Natural killer cell (primary cell): Measurements from ENCODE around the gene THSD7B. TPM values are rescaled to one million over a fixed set of nuclear protein-coding genes. Genes with fewer than 3 reads are reported as not detected.

ENCODE experiments used
- ATAC-seq, 3 donors: fragments of 150-1000 bp in 2 of 3; fragments of 200-7000 bp in 1 of 3; cut with Tn5 transposase; 1 replicate in 1 of 3; 2 replicates in 2 of 3; pipeline ENCODE4 v1.10.0; 2021; ENCODE audit warnings: mild to moderate bottlenecking in 2 of 3, moderate library complexity in 2 of 3
- DNase-seq, 2 donors: peaks; one replicate each; pipeline versions ENCODE4 v3.0.0 to v3.0.0-alpha.2; 2013 to 2021; ENCODE audit warnings: mixed read lengths in 1 of 2
- H3K27ac ChIP-seq: one replicate; pipeline ENCODE4 v1.5.1; 2013; ENCODE audit warnings: mild to moderate bottlenecking, low read length
- H3K27me3 ChIP-seq: one replicate; pipeline ENCODE4 v1.6.1; 2013; ENCODE audit warnings: low read length; ENCODE audit not compliant: control insufficient read depth, insufficient read depth
- H3K36me3 ChIP-seq: one replicate; pipeline ENCODE4 v1.6.1; 2013; ENCODE audit warnings: low read length; ENCODE audit not compliant: control insufficient read depth, insufficient read depth
- H3K4me1 ChIP-seq: one replicate; pipeline ENCODE4 v1.6.1; 2013; ENCODE audit warnings: low read length; ENCODE audit not compliant: control insufficient read depth, insufficient read depth
- H3K4me3 ChIP-seq: one replicate; pipeline ENCODE4 v1.5.1; 2013; ENCODE audit warnings: low read length
- H3K9me3 ChIP-seq: one replicate; pipeline ENCODE4 v1.6.1; 2013; ENCODE audit warnings: low read length; ENCODE audit not compliant: control insufficient read depth, insufficient read depth
- H3K27ac Mint-ChIP-seq, 2 donors: one replicate each; pipeline ENCODE4 v1.8.0; 2022; ENCODE audit warnings: mild to moderate bottlenecking in 2 of 2, mixed read lengths in 2 of 2, moderate library complexity in 1 of 2
- H3K27me3 Mint-ChIP-seq, 2 donors: one replicate each; pipeline ENCODE4 v1.8.0; 2022; ENCODE audit warnings: low read depth in 2 of 2, mixed read lengths in 2 of 2
- H3K36me3 Mint-ChIP-seq: one replicate; pipeline ENCODE4 v1.8.0; 2022; ENCODE audit warnings: mixed read lengths
- H3K4me1 Mint-ChIP-seq, 2 donors: one replicate each; pipeline ENCODE4 v1.8.0; 2022; ENCODE audit warnings: mixed read lengths in 2 of 2
- H3K4me3 Mint-ChIP-seq: one replicate; pipeline ENCODE4 v1.8.0; 2022; ENCODE audit warnings: mild to moderate bottlenecking, moderate library complexity, mixed read lengths
- H3K9me3 Mint-ChIP-seq, 2 donors: one replicate each; pipeline ENCODE4 v1.8.0; 2022; ENCODE audit warnings: mixed read lengths in 2 of 2
- CTCF ChIP-seq: fragments of 200-600 bp; IDR thresholded peaks from one replicate; pipeline ENCODE4 v1.8.0; 2022; ENCODE audit warnings: antibody characterized with exemption
- WGBS: methylation state at CpG from one replicate; pipeline ENCODE4 v1.1.7; 2013; ENCODE audit warnings: missing lambda C conversion rate; ENCODE audit not compliant: insufficient coverage; 5-methylcytosine and 5-hydroxymethylcytosine counted together
- intact Hi-C: fragments of 100-400 bp; cut with micrococcal nuclease; formaldehyde crosslinking; loops from one replicate; pipeline ENCODE4 v1.14.2; 2022
- total RNA-seq, 4 donors: library from RNA; stranded (reverse); fragments of 120-200 nt in 1 of 4; gene quantifications; one replicate each; pipeline versions ENCODE4 v1.2.3 to v1.2.4, GENCODE V29; 2013 to 2022

Gene THSD7B
- total RNA-seq, 3 donors from 2014 or later (not counting 1 experiment from before 2014, with no cell fraction given): not detected

- Mint-ChIP-seq H3K4me1 (no peaks in the 10 kb centered on the region), H3K27ac (no peak overlapping the region), H3K36me3 (no peaks in the 10 kb centered on the region), H3K9me3 (peaks cover 2 to 6% of the 10 kb centered on the region in 2 donors), H3K4me3 (no peak overlapping the region), H3K27me3 (no peaks in the 10 kb centered on the region)
- Histone ChIP-seq H3K27me3 (no peaks in the 10 kb centered on the region), H3K9me3 (no peaks in the 10 kb centered on the region), H3K4me3 (no peak overlapping the region), H3K36me3 (no peaks in the 10 kb centered on the region), H3K27ac (no peak overlapping the region), H3K4me1 (no peaks in the 10 kb centered on the region)
- no peak for TF ChIP-seq CTCF
- ATAC-seq: no peak
- intact Hi-C loops: no loop called here
- no peak for DNase-seq
Measured at GRCh38 chr2:137179542-137179941, 414.2 kb downstream of the THSD7B start.

- no peak overlapping the region for H3K27ac Mint-ChIP-seq
- no peak overlapping the region for H3K4me3 ChIP-seq
- peaks cover 2 to 6% of the 10 kb centered on the region in 2 donors for H3K9me3 Mint-ChIP-seq
- no peak for TF ChIP-seq CTCF
- no peaks in the 10 kb centered on the region for H3K27me3 ChIP-seq
- no peaks in the 10 kb centered on the region for H3K9me3 ChIP-seq
- DNase-seq: no peak
- no peaks in the 10 kb centered on the region for H3K36me3 Mint-ChIP-seq
- H3K4me3 Mint-ChIP-seq: no peak overlapping the region
- 92% methylated on average over 1 of the region's 2 CpGs for whole genome bisulfite sequencing
- ATAC-seq: no peak
- no peak overlapping the region for H3K27ac ChIP-seq
- no peaks in the 10 kb centered on the region for H3K27me3 Mint-ChIP-seq
- intact Hi-C loops: no loop called here
- no peaks in the 10 kb centered on the region for H3K4me1 Mint-ChIP-seq
- H3K4me1 ChIP-seq: no peaks in the 10 kb centered on the region
- H3K36me3 ChIP-seq: no peaks in the 10 kb centered on the region
Measured at GRCh38 chr2:137180012-137180411, 414.7 kb downstream of the THSD7B start.

GRCh38 chr2:137181370-137181769, 416.0 kb downstream of the THSD7B start:
- peaks cover 4 to 6% of the 10 kb centered on the region in 2 donors for H3K9me3 Mint-ChIP-seq

More at GRCh38 chr2:137181370-137181769, 416.0 kb downstream of the THSD7B start:
- H3K4me1 Mint-ChIP-seq: no peaks in the 10 kb centered on the region
- no peak for ATAC-seq
- no peaks in the 10 kb centered on the region for H3K27me3 Mint-ChIP-seq
- Histone ChIP-seq H3K9me3 (no peaks in the 10 kb centered on the region), H3K36me3 (no peaks in the 10 kb centered on the region), H3K27me3 (no peaks in the 10 kb centered on the region), H3K4me3 (no peak overlapping the region), H3K27ac (no peak overlapping the region), H3K4me1 (no peaks in the 10 kb centered on the region)
- no peak overlapping the region for H3K4me3 Mint-ChIP-seq
- no peak for TF ChIP-seq CTCF
- no peak for DNase-seq
- intact Hi-C loops: no loop called here
- 71% methylated on average over 1 of the region's 1 CpG for WGBS
- no peak overlapping the region for H3K27ac Mint-ChIP-seq
- no peaks in the 10 kb centered on the region for H3K36me3 Mint-ChIP-seq
